C4-2B (cell line): ENCODE results near the gene TTLL5.

Experiments used
- H3K27ac ChIP-seq: fragments of 450-650 bp; 2 replicates; pipeline ENCODE4 v1.5.1; 2017
- CTCF ChIP-seq: fragments of 450-650 bp; conservative IDR thresholded peaks from 2 replicates; pipeline ENCODE4 v1.5.1; 2017; ENCODE audit warnings: mild to moderate bottlenecking
- ZFX ChIP-seq: fragments of 450-650 bp; IDR thresholded peaks from 2 replicates; pipeline ENCODE4 v1.6.1; 2017

The TTLL5 gene

GRCh38 chr14:75832621-75833297 lies 171.7 kb downstream of the TTLL5 start:
- peak overlapping the region; percentile 95 for H3K27ac ChIP-seq
- TF ChIP-seq CTCF (no peak), ZFX (no peak)

DNA sequence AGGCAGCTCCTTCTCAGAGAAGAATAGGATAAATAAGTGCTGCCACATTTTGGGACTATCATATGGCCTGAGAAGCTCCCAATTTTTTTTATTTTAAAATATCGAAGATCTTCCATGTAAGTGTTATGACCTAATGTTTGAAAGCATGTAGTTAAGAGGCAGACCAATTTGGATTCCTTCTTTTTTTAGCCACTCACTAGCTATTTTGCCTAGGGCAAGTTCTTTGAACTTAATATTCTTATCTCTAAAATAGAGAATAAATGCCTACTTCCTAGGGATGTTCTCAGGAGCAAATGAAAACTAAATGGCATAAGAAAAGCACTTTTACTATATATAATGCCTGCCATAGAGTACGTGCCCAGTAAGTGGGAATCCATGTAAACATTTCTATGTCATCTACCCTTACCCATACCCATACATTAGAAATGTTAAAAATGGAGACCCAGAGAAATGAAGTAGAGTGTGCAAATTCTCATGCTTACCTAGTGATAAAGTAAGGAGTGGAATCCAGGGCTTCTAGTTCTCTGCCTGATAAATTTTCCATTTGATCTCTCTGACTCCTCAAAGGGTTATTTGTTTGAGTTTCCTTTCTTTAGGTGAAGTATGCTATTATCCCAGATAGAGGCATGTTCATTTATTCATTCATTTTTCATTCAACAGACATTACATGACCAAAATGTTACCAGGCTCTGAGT lies 172.4 kb downstream of the TTLL5 start:
- peak overlapping the region; percentile 95 for H3K27ac ChIP-seq
- TF ChIP-seq CTCF (no peak), ZFX (no peak)

- TF ChIP-seq CTCF = no peak; the same call in 1 of the 2 replicates
- no peak for TF ChIP-seq ZFX
- H3K27ac ChIP-seq = no peak overlapping the region
Measured at GRCh38 chr14:75835156-75835725, 174.2 kb downstream of the TTLL5 start.

DNA sequence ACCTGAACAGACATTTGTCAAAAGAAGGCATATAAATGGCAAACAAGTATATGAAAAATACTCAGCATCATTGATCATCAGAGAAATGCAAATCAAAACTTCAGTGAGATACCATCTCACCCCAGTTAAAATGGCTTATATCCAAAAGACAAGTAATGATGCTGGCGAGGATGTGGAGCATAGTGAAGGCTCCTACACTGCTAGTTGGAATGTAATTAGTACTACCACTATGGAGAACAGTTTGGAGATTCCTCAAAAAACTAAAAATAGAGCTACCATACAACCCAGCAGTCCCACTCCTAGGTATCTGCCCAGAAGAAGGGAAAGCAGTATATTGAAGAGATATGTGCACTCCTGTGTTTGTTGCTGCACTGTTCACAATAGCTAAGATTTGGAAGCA lies 174.7 kb downstream of the TTLL5 start:
- H3K27ac ChIP-seq = no peak overlapping the region
- no peak for TF ChIP-seq ZFX
- no peak for TF ChIP-seq CTCF

GRCh38 chr14:75837151-75837787 lies 176.2 kb downstream of the TTLL5 start:
- TF ChIP-seq CTCF = no peak
- TF ChIP-seq ZFX = no peak
- H3K27ac ChIP-seq = no peak overlapping the region

DNA sequence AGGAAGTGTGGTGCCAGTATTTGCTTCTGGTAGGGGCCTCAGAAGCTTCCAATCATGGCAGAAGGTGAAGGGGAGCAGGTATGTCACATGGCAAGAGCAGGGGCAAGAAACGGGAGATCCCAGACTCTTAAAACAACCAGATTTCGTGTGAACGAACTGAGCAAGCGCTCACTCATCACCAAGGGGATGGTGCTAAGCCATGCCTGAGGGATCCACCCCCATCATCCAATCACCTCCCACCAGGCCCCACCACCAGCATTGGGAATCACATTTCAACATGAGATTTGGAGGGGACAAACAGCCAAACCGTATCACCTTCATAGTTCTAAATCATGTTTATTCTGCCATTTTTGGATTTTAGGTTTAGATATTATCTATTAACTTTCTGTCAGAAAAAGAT lies 179.9 kb downstream of the TTLL5 start:
- no peak overlapping the region for H3K27ac ChIP-seq
- no peak for TF ChIP-seq CTCF
- no peak for TF ChIP-seq ZFX

- TF ChIP-seq CTCF = no peak
- no peak for TF ChIP-seq ZFX
- H3K27ac ChIP-seq = no peak overlapping the region
Measured at GRCh38 chr14:75842551-75842950, 181.5 kb downstream of the TTLL5 start.
